GM12892 (cell line): ENCODE results near the gene FCMR.
A peak's percentile ranks its signal among the peaks of the same experiment; 100 is the strongest.

Experiments used
- DNase-seq: peaks from one replicate; pipeline ENCODE4 v3.0.0; 2011; ENCODE audit not compliant: insufficient read length
- FAIRE-seq: peaks from 2 replicates; lab custom pipeline; 2011; peaks lifted over from hg19 to GRCh38; lab: Jason Lieb, UNC
- POLR2A ChIP-seq: IDR thresholded peaks from 2 replicates; pipeline ENCODE4 v1.6.1; 2011; ENCODE audit warnings: low read depth, low read length, control low read depth
- POLR2AphosphoS5 ChIP-seq: IDR thresholded peaks from 2 replicates; pipeline ENCODE4 v1.6.1; 2011; ENCODE audit warnings: low read depth, low read length, control low read depth
- TAF1 ChIP-seq: IDR thresholded peaks from 2 replicates; pipeline ENCODE4 v1.6.1; 2011; ENCODE audit warnings: low read depth, mild to moderate bottlenecking, control low read depth, low read length, borderline replicate concordance

Gene FCMR

GRCh38 chr1:206918076-206918475, 3.7 kb downstream of the FCMR start:
- no peak for DNase-seq
- no peak for TF ChIP-seq POLR2A
- TF ChIP-seq POLR2AphosphoS5, result no peak
- no peak for TF ChIP-seq TAF1
- no peak for FAIRE-seq

DNA sequence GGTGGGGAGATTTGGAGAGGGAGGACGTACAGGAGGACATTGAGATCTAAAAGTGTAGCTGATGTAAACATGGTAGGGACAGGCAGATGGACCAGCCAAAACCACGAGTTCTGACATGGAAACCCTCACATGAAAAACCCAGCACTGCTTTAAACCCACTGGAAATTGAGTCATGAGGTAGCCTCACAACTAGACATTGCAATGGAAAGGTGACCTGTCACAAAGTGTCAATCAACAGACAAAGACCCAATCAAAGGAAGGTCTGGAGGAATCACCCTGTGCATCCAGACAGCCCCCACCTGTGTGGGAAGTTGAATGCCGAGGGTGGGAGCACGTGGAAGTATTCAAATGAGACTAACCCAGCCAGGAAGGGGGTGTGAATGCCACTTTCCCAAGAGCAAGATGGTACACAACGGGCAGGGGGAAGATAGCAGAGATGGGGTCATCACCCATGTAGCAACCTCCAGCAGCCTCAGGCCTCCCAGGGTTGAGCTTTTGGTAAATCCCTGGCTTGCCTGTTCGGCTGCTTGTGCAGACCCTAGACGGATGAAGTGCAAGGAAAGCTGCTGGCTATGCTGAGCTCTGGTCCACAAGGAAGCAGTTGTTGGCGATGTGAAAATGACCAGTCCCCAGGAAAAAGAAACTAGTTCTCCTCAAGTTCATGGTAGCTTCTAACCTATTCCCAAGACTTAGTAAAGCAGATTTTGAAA, 5.6 kb downstream of the FCMR start:
- no peak for TF ChIP-seq POLR2A
- no peak for TF ChIP-seq TAF1
- no peak for TF ChIP-seq POLR2AphosphoS5
- FAIRE-seq (no peak), DNase-seq (no peak)

DNA sequence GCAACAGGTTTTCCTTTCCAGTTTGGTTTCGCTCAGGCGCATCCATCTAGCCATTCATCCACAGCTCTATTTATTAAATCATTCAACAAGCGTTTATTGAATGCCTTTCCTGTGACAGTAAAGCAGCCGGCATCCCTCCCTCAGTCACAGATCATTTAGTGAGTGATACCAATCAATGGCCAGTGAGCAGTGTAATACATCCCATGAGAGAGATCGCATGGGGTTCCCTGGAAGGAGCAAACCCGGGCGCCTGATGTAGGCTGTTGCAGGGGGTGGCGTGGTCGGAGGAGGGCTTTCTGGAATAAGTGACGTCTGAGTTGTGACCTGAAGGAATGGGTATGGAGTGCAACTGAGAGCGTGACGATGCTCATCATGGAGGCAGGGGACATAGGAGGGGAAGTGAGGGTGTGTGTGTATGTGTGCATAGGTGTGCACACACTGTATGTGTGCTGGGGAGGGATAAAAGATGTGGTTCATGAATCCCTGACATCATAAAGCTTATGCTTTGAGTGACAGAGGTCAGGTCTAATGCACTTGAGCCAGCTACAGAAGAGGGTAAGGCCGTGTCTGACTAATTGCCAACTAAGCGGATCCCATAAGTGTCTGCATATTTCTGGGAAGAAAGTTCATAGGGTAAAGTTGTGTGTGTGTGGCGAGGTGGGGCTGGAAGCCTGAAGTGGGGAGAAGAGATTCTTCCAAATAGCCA, 6.6 kb downstream of the FCMR start:
- TF ChIP-seq TAF1 (no peak), POLR2AphosphoS5 (no peak), POLR2A (no peak)
- DNase-seq (no peak), FAIRE-seq (no peak)

GRCh38 chr1:206913766-206914537, 7.8 kb downstream of the FCMR start:
- FAIRE-seq, result no peak
- TF ChIP-seq POLR2A, result no peak
- TF ChIP-seq POLR2AphosphoS5, result no peak
- no peak for TF ChIP-seq TAF1

GRCh38 chr1:206912445-206913095, 9.2 kb downstream of the FCMR start:
- TF ChIP-seq POLR2AphosphoS5, result no peak
- TF ChIP-seq POLR2A, result no peak
- TF ChIP-seq TAF1, result no peak
- DNase-seq, result peak; percentile 51
- FAIRE-seq, result peak; percentile 83

More at GRCh38 chr1:206913766-206914537, 7.8 kb downstream of the FCMR start:
- DNase-seq, result no peak

DNA sequence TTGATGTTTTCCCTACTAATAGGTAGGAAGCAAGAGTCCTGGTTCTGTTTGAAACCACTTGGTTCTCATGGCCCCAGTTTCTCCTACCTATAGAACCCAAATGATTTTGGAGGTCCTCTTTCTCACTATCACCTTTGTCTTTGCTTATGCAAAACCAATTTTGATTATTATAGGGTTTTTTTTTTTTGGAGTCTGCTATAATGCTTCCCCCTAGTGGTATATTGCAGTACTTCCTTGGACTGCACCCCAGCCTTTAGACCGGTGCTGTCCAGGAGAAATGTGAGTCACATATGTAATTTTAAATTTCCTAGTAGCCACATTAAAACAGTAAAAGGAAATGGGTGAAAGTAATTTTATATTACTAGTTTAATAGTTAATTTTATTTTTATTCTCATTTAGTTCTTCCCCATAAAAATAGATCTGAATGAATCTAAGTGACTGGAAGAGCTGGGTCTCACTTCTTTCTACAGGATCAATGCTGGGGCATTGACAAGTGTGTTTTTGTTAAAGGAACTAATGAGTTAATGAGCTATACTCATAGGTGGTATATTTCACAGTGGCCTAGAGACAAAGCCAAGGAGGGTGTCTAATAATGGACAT, 10.6 kb downstream of the FCMR start:
- DNase-seq (no peak), FAIRE-seq (no peak)
- TF ChIP-seq TAF1, result no peak
- TF ChIP-seq POLR2A, result no peak
- TF ChIP-seq POLR2AphosphoS5, result no peak

DNA sequence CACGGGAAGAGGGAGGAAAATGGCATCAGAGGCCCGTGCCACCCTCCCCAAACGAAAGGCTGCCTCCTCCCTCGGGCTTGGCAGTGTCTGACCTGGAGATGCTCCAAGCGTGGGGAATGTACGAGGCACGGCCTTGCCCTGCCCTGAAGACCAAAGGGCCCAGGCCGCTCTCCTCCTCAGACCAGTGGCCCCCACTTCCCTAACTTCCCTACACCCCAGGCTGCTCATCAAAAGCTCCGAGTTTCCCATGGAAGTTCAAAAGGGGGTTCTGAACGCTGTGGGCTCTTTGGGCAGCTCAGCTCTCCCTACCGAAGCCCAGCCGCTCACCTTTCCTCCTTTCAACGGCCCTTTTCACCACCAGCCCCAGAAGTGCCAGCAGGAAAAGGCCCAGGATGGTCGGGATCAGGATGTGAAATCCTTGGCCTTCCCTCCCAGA, 11.8 kb downstream of the FCMR start:
- FAIRE-seq (no peak), DNase-seq (no peak)
- TF ChIP-seq TAF1 (no peak), POLR2A (no peak), POLR2AphosphoS5 (no peak)

DNA sequence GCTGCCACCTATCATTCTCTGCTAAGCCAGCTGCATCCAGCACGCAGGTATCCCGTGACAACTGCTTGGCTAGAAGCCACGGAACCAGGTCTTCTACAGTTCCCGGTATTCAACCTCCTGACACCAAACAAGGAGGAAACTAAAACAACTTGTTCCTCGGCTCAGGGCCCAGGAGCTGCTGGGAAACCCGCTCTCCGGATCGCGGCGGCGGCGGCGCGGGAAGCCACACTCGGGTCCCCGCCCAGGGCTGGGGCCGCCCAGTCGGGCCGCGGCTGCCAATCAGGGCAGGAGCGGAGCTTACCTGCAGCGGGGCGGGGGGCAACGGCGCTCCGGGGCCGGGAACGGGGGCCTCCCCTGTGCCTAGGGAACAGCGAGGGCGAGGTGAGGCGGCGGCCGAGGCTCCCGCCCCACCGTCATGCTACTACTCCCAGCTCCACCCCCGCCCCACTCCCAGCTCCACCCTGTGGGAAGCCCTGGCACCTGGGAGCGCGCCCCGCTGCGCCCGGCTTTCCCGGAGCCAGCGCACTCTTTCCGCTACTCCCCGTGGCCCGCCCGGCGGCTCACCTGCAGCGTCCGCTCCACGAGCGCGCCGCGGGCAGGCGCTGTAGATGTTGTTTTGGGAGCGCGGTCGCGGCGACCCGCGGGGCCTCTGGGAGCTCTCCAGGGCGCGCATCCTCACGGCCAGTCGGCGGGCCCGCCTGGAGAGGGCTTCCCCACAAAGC, 12.4 kb downstream of the FCMR start:
- FAIRE-seq (no peak), DNase-seq (no peak)

GRCh38 chr1:206908038-206908437, 13.7 kb downstream of the FCMR start:
- DNase-seq (no peak), FAIRE-seq (no peak)
- TF ChIP-seq TAF1 (no peak), POLR2A (no peak), POLR2AphosphoS5 (no peak)

More for the DNA sequence above, 12.4 kb downstream of the FCMR start:
- TF ChIP-seq POLR2AphosphoS5, result no peak
- no peak for TF ChIP-seq POLR2A
- no peak for TF ChIP-seq TAF1
